Left hindlimb (tissue), 1 donor: ENCODE results near the gene INTS11.
A peak's percentile ranks its signal among the peaks of the same experiment; 100 is the strongest.

Source experiments
- DNase-seq: peaks from one replicate; pipeline ENCODE4 v3.0.0-alpha.2; 2018

Gene INTS11

DNA sequence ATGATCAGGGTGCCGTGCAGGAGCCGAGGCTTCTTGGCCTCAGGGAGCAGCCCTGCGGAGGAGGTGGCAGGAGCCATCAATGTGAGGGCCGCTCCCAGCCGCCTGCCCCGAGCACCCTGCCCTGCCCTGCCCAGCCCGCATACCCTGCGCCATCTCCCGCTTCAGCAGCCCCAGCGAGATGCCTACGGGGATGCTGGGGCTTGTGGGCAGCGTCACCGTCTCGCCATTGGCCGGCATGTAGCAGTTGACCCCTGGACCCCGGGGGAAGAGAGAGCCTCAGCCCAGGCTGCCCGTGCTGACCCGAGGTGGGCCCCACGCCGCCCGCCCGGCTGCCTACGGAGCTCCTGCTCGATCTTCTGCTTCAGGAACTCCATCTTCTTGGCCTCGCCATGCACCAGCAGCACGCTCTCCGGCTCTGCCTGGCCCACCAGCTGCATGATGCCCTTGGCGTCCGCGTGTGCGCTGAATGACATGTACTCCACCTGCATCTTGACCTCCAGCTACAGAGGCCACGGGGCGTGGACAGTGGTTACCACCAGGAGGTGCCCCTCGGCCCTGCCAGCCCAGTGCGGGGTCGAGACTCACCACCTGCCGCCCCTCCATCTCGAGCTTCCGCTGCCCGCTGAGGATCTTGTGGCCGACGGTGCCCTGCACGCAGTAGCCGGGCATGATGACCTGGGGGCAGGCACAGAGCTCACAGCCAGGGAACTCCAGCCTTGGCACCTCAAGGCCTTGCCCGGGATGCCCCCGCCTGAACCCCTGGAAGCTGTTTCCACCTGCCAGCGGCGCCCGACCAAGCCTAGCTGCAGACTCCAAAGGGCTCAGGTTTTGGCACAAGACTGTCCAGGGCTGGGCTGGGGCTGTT lies 11.8 kb downstream of the INTS11 start:
- DNase-seq: no peak

DNA sequence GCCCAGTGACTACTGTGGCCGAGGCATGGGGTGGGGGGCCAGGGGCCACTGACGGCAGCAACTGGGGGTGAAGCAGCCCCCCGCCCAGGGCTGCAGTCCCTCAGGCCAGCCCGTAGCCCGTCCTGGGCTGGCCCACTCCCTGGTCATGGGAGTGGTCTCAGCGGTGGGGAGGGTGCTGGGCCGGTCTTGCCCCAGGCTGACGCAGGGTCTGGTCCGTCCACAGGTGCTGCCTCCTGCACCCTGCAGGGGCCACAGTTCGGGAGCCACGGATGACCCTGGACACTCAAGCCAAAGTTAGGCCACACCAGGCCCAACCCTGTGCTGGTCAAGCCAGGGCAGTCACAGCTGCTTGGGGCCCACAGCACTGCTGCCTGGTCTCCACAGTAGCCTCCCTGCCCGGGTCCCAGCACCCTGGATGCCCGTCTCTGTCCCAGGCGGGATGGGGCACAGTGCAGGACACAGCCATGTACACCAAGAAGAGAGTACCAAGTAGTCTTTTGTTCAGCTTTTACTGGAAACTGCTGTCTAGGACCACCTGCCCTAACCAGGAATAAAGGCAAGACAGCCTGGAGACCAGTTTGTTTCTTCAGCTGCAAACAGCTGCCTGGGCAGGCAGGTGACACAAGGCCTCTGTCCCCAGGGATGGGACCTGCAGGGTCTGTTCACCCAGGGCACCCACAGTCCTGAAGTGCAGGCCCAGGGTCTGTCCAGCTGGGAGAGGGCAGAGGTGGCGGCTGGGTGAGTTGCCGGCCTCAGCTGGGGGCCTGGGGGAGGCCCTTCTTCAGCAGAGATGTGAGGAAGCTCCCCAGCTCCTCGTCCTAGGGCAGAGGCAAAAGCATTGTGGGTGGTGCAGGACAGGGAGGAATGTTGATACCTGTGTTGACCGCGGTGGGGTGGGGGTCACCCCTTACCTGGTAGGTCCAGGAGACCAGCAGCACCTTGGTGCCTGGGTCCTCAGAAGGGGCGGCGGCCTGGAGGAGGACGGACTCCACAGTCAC lies 13.1 kb downstream of the INTS11 start:
- no peak for DNase-seq

DNA sequence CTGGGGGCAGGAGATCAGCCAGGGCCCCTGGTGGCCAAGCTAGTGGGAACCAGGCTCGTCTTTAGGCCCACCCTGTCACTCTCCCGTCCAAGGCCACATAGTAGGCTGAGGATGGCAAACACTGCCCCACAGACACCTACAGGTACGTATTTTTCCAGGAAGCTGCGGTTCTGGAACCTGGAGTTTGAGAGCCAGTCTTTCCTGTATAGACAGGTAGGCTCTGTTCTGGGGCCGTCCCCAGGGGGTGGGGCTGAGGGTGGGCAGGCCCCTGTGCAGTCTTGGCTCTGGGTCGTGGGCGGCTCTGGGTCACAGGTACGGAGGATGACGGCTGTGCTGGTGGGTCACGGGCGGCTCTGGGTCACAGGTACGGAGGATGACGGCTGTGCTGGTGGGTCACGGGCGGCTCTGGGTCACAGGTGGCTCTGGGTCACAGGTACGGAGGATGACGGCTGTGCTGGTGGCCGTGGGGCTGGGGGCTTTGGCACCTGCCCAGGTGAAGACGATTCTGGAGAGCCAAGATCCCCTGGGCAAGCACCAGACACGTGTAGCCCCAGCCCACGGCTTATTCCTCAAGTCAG lies 13.9 kb downstream of the INTS11 start:
- DNase-seq: no peak

DNA sequence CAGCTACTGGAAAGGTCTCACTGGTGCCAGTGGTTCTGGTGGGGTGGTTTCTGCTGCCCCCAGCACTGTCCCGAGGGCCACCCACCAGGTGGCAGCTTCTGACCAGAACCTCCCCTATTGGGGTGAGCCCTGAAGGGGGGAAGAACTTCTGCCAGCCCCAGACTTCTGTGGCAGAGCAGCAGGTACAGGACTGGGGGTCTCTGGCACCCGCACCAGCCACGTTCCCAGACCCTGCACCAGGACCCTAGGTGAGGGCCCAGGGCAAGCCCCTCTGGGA lies 14.4 kb downstream of the INTS11 start:
- no peak for DNase-seq

DNA sequence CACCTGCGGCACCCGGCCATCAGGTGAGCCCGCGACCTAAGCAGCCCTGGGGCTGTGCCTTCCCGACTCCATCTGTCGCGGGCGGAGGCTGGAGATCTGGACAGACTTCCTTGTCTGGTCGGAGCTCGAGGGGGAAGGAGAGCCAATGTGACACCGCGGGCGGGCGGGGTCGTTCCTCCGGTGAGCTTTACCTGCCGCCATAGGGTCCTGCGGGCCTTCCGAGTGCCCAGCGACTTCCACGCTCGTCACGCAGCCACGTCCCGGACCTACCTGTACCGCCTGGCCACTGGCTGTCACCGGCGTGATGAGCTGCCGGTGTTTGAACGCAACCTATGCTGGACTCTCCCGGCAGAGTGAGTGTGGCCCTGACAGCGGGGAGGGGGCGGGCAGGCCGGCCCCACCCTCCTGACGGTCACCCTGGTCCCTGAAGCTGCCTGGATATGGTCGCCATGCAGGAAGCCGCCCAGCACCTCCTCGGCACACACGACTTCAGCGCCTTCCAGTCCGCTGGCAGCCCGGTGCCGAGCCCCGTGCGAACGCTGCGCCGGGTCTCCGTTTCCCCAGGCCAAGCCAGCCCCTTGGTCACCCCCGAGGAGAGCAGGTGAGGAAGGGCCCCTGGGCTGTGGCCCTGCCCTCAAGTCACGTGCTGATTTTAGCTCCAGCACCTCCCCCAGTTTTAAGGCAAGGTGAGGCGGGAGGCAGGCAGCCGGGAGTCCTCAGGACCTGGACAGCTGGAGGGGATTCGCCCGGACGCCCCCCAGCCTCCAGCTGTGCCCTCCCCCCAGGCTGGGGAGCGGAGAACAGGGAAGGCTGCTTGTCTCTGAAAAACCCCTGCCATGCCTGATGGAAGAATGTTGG lies 15.0 kb downstream of the INTS11 start:
- no peak for DNase-seq

DNA sequence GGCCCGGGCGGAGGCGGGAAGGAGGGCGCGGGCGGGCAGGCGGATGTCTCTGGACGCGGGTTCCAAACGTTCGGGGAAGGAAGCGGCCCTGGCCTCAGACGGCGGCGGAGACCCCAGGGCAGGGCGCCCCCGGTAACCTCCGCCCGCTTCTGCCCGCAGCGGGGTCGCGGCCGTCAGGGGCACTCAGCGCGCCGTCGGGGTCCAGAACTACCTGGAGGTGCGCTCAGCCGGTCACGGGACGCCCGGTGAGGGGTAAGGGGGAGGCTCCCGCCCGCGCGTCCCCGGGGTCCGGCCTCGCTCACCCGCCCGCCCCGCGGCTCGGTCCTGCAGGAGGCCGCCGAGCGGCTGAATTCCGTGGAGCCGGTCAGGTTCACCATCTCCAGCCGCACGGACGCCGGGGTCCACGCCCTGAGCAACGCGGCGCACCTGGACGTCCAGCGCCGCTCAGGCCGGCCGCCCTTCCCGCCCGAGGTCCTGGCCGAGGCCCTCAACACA lies 15.7 kb downstream of the INTS11 start:
- DNase-seq: no peak

DNA sequence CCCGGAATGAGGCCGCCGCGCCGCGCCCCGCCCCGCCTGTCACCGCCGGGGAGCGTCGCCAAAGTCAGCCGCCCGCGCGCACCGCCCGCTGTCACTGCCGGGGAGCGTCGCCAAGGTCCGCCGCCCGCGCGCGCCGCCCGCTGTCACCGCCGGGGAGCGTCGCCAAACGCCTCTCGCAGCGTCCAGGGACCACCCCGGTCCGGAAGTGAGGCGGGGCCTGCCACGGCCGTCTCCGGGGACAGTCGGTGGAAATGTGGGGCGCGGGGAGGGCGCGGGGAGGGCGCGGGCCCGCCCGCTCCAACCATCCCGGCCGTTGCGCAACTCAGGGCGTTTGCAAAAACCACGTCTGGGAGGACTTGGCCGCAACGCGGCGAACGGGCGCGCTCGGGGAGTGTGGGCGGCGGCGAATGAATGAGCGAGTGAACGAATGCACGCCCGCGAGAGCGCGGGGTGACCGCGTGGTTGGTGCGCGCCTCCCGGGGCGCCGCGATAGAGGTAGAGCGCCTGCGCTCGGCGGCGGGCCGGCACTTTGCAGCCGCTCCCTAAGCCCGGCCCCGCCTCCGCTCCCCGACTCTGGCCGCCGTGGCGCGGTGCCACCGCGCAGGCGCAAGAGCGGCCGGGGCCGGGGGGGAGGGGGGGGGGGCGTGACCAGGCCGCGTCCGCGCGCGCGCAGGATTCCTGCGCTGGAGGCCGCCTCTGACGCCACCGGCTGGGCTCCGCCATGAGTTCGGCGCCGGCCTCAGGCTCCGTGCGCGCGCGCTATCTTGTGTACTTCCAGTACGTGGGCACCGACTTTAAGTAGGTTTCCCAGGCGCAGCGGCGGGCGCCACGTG lies 16.3 kb downstream of the INTS11 start, which contains the start of the genes ACAP3 and PUSL1:
Gene ACAP3 (minus strand): TSS at position 8 of the 833 bp plus-strand sequence. CDS start 115 bp downstream, outside the sequence.
Gene PUSL1 (plus strand): TSS at position 675 of the 833 bp plus-strand sequence. CDS start 47 bp downstream, at position 722.
- DNase-seq: peak; percentile 94

DNA sequence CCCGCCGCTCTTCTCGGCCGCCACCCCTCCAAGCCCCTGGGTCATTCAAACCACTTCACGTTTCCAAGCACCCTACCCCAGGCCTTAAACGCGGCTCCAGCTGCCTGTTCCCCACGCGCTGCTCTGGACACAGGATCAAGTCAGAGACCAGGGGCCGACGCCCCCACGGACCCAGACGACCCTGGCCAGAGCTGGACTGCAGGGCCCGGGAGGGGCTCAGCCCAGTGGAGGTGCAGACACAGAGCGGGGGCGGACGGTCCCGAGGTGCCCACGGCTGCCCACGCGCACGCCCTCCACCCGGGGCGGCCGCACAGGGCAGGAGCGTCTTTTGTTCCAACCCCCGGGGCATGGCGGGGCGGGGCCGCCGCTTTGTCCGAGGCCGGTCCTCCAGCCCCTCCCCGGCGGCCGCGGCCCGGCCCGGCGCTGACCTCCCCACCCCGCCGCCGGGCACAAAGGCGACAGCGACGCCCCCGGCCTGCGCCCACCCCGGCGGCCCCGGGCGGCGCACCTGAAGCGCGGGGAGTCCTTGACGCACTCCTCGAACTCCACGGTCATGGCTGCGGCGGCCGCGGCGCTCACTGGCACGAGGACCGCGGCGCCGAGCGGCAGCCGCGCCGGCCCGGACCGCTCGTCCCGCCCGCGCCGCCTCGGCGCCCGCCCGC lies 17.1 kb downstream of the INTS11 start:
- no peak for DNase-seq

DNA sequence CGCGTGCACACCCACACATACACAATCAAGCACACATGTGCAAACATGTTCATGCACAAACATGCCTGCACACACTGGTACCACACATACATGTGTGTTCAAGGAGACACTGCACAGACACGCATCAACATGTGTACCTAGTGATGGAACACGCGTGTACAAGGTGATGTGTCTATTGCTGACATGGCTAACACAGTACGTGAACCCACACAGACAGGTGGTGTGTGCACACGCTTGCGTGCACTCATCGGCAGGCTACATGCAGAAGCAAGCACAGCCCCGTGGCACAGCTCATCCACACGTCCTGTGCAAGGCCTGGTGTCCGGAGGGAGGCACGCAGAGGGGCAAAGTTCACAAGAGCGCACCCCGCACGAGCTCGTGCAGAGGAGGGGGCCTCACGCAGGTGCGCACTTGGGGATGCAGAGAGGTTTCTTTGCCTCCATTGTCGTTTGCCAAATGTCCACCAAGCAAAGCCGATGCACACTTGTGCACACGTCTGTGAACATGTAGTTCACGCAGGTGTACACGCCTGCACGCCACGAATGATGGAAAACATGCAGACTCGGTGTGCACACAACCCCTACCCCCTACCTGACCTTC lies 17.7 kb downstream of the INTS11 start:
- no peak for DNase-seq

DNA sequence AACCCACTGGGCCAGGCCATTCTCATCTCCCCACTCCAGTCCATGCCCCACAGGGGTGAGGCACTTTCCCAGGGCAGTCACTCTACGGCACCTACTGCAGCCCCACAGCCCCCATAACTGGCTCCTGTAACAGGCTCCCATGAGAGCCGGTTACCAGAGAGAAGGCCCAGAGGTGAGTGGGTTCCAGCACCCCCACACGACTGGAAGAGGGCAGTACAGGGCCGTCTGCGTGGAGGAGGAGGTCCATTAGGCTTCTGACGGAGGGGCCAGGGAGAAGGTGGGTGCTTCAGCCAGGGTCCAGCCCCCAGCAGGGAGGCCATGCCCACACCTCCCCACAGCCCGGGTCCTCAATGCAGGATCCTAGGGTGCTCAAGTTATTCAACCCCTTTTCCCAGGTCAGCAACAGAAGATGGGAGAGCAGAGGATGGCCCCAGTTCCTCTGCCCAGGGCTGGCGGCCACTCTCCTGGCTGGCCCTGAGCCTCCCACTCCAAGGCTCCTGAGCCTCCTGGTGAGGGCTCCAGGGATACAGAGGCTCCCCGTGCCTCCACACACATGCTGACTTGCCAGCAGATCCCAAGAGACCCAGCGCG lies 18.3 kb downstream of the INTS11 start:
- no peak for DNase-seq

DNA sequence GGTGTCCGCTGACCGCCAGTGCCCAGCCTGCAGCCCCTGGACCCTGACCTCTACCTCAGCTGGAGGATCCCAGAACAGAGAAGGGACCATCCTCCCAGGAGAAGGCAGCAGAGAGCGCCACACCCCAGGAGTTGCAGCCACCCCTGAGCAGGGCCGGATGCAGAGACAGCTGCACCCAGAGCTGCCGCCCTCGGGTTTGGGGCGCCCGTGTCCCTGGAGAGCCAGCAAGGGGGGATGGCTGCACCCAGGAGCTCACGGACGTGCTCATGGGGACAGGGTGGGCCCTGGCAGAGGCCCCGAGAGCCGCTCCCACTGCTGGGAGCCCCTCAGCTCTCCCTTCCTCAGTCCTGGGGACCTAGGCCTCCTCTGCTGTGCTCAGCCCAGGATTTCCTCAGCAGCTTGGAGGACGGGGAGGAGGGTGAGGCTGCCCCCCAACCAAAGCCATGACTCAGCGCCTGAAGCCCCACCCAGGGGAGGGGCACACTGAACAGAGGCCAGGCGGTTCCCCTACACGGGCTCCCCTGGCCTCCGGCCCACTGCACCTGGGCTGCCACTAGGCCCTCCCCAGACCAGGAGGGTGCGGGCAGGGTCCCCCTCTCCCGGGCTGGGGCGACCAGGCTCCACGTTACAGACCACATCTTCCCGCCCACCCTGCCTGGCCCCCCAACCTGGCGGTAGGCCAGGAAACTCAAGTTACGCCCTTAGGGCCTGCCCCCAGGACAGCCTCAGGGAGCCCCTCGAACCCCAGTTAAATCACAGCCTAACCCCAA lies 19.0 kb downstream of the INTS11 start:
- peak; percentile 81 for DNase-seq

DNA sequence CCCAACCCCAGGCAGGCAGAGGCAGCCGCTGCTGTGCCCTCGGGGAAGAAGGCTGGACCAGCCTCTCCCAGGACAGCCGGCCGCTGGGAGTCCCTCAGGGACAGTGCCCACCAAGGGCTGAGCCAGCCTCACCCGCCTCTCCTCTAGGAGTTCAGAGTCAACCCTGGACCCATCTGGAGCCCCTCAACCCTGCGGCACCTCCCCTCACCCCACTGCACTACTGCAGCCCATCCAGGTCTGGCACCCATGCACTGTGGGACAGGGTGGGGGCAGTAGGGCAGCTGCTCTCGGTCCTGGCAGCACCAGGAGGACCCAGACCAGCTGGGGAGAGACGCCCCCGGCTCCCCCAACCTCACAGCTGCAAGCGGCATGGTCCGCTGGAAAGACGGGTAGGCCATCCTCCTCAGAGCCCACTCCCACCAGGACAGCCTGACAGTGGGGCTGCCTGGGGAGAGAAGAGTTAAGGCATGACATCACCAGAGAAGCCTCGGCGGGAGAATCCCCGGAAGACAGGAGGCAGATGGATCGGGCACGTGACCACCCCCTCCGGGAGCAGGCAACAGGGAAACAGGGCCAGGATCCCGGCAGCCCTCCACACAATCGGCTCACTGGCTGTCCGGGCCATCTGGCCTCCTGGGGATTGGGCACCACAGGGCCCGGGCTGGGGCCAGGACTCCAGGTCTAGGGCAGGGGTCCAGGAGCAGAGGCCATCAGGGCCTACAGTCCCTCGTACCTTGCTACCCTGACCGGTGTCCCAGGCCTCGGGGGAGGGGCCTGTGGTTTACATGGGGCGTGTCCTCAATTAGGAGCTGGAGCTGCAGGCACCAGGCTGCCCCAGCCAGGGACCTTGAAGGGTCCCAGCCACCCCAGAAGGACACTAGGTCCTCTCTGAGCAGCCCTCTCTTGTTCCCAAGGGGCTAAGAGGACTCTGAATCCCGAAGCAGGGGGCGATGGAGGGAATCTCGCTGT lies 19.8 kb downstream of the INTS11 start:
- DNase-seq: peak; percentile 76

DNA sequence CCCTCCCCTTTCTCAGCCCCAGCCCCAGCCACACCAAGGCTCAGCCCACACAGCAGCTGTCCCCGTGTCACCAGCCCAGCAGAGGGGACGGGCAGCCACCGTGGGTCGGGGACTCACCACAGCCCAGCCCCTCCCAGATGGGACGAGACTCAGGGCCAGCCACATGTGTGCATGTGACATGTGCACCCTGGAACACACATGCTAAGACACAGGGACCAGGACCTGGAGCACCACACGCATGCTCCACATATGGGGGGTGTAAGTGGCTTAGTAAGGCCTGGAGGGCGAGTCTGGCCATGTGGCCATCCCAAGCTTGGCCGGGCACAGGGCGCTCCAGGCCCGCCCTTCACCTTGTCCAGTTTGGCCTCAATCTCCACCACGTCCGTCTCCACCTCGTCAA lies 20.7 kb downstream of the INTS11 start:
- no peak for DNase-seq

DNA sequence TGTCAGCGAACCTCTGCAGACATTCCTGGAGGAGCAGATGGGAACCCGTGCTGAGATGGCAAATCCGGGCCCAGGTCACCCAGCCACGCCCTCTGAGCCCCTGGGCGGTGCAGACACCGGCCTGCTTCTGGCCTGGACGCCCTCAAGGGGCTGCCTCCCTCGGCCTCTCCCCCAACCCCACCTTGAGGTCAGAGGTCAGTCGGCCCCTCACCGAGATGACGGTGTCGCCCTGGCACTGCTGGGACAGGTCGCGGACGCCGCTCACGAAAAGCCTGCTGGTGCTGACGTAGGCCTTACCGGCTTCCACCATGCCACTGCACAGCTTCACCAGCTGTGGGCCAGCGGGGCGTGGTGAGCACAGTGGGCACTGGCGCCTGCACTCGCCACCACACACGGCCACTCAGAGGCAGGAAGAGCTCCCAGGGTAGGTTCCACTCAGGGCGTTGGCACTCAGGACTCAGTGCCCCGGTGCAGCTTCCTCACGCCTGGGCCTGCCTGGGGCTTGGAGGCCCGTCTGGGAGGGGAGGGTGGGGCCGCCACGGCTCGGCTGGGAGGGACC lies 21.4 kb downstream of the INTS11 start:
- no peak for DNase-seq

DNA sequence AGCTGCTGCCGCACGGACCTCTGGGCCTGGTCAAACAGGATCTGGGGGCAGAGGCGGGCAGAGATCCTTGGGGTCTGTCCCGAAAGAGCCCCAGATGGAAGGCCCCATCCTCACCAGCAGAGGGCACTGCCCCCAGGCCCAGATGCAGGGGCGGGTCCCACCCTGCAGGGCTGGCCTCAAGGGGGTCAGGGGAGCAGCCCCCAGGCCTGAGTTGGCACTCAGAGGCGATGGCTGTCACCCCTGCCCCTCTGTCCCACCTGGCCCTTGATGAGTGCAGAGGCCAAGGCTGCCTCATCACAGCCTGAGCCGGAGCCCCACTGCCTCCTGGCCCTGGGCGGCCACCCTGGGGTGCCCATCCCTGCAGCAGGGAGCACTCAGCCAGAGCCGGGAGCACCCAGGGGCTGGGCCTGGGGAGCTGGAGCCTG lies 22.4 kb downstream of the INTS11 start:
- no peak for DNase-seq

DNA sequence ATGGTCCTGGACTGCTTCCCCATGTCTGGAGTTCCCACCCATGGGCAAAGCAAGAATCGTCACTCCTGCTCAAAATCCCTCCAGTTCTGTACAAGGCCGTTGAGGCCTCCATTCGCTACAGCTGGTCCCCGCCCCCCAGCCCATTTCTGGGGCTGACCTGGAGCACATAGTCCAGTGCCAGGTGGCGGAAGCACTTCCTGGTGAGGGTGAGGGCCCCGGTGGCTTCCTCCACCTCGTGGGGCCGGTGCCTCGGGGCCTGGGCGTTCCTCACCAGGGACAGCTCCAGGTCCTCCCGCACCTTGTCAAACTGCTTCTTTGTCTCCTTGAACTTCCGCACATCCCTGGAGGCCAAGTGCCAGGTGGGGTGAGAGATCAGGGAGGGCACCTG lies 24.1 kb downstream of the INTS11 start:
- DNase-seq: no peak

DNA sequence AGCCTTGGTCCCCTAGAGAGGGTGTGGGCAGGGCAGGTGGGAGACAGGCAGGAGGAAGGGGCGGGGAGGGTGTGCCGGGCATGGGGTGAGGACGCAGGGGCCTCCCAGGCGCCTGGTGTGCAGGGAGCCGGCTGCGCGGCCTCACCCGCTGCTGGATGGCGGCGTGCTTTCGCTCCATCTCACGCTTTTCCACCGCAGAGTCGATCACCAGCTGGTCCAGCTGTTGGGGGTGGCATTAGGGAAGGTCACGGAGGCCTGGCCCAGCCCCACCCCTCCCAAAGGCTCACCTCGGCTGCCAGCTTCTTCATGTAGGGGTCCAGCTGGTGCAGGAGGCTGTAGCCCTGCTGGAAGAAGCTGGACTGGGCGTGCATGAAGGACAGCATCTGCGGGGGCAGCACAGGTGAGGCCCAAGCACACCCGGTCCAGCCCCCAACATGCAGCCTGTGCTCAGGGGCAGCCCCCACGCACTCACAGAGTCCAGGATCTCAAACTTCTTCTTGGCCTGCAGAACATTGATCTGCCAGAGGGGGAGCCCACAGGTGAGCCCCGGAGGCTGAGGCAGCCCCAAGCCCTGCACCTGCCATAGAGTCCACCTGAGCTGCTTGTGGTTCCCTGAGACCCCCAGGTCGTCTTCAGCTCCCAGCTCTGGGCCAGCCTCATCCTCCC lies 24.6 kb downstream of the INTS11 start:
- DNase-seq: no peak
